Measurements from ENCODE around the gene SMOC1. TPM values are rescaled to one million over a fixed set of nuclear protein-coding genes. Genes with fewer than 3 reads are reported as not detected.

Gene SMOC1
- total and polyA plus RNA-seq, 9 donors, result 0.35 to 9.1 (median 0.80) TPM

GRCh38 chr14:69972755-69973154 is 93.5 kb downstream of the SMOC1 start:
- Histone ChIP-seq H3K36me3 (no peaks in the 10 kb centered on the region), H3K27me3 (no peaks in the 10 kb centered on the region), H3K4me3 (no peak overlapping the region), H3K4me1 (ENCODE audit: insufficient read depth) (no peaks in the 10 kb centered on the region), H3K9me3 (no peaks in the 10 kb centered on the region), H3K27ac (no peak overlapping the region)
- TF ChIP-seq CTCF (IDR thresholded peaks at IDR 0.05), result no peak
- TF ChIP-seq POLR2A (IDR thresholded peaks at IDR 0.05), result no peak
- no peak for TF ChIP-seq EP300 (IDR thresholded peaks at IDR 0.05)
- intact Hi-C loops (cut with DNase I), result no loop called here
- 88 to 97% (median 91%) methylated on average over 5 of the region's 5 CpGs for WGBS, 3 donors
- DNase-seq, result no peak

- intact Hi-C loops (cut with DNase I), result no loop called here
- DNase-seq, result no peak
- Histone ChIP-seq H3K27me3 (no peaks in the 10 kb centered on the region), H3K4me3 (no peak overlapping the region), H3K9me3 (no peaks in the 10 kb centered on the region), H3K36me3 (no peaks in the 10 kb centered on the region), H3K4me1 (ENCODE audit: insufficient read depth) (no peaks in the 10 kb centered on the region), H3K27ac (no peak overlapping the region)
- 7 to 37% (median 19%) methylated on average over 1 of the region's 1 CpG for WGBS, 3 donors
- TF ChIP-seq CTCF (IDR thresholded peaks at IDR 0.05), result no peak
- TF ChIP-seq POLR2A (IDR thresholded peaks at IDR 0.05), result no peak
- no peak for TF ChIP-seq EP300 (IDR thresholded peaks at IDR 0.05)
Observed at GRCh38 chr14:69973846-69974245, 94.6 kb downstream of the SMOC1 start.

- no peaks in the 10 kb centered on the region for H3K4me1 ChIP-seq (ENCODE audit: insufficient read depth)
- TF ChIP-seq CTCF (IDR thresholded peaks at IDR 0.05) (no peak), EP300 (IDR thresholded peaks at IDR 0.05) (no peak), POLR2A (IDR thresholded peaks at IDR 0.05) (no peak)
- H3K4me3 ChIP-seq, result no peak overlapping the region
- H3K36me3 ChIP-seq, result no peaks in the 10 kb centered on the region
- H3K9me3 ChIP-seq, result no peaks in the 10 kb centered on the region
- H3K27ac ChIP-seq, result no peak overlapping the region
- WGBS, 3 donors, result 80 to 100% (median 85%) methylated on average over 1 of the region's 1 CpG
- DNase-seq, result no peak
- H3K27me3 ChIP-seq, result no peaks in the 10 kb centered on the region
- intact Hi-C loops (cut with DNase I), result no loop called here
Observed at GRCh38 chr14:69979882-69980281, 100.7 kb downstream of the SMOC1 start.

- intact Hi-C loops (cut with DNase I), result no loop called here
- no peaks in the 10 kb centered on the region for H3K27me3 ChIP-seq
- 62 to 74% (median 64%) methylated on average over 15 of the region's 15 CpGs for WGBS, 3 donors
Observed at GRCh38 chr14:69980457-69981425, 101.5 kb downstream of the SMOC1 start.

More at GRCh38 chr14:69980457-69981425, 101.5 kb downstream of the SMOC1 start:
- DNase-seq, result no peak
- TF ChIP-seq EP300 (IDR thresholded peaks at IDR 0.05) (no peak), CTCF (IDR thresholded peaks at IDR 0.05) (no peak), POLR2A (IDR thresholded peaks at IDR 0.05) (no peak)
- H3K36me3 ChIP-seq, result no peaks in the 10 kb centered on the region
- no peak overlapping the region for H3K27ac ChIP-seq
- no peaks in the 10 kb centered on the region for H3K4me1 ChIP-seq (ENCODE audit: insufficient read depth)
- H3K9me3 ChIP-seq, result no peaks in the 10 kb centered on the region
- H3K4me3 ChIP-seq, result no peak overlapping the region

Data from ovary (tissue), 9 donors.